Measurements from ENCODE around the gene EFNA2. TPM values are rescaled to one million over a fixed set of nuclear protein-coding genes. Genes with fewer than 3 reads are reported as not detected.

Gene EFNA2
- total and polyA plus RNA-seq, 2 of the 4 experiments (the other 2 are of a cell fraction), result not detected

DNA sequence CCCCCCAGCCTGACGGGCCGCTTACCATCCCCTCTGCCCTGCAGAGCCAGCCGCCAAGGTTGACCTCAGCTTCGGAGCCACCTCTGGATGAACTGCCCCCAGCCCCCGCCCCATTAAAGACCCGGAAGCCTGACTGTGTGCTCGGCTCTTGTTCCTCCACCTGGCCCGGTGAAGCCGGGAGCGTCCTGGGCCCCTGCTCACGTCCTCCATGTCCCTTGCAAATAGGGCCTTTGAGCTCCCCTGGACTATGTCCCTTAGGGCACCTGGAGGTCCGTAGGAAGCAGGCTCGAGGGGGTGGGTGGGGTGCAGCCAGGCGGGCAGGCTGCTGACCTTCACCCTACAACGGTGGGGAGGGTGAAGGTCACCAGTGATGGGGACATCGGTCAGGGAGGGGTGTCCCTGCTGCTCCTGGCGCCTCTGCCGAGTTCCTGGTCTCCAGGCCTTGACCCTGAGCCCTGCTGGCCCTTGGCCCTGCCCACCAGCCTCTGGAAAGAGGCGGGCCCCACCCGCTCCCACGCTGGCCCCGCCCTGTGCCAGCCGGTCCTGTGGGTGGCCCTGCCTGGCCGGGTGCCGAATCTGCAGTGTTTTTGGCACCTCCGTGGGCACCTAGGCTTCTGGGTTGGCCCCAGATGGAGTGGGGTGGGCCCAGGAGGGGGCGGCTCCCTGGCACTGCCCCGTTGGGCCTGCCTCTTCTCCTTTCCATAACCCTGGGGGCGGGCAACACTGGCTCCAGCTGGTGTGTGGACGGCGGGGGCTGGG lies 40.8 kb upstream of the EFNA2 start:
- in situ Hi-C loops (cut with MboI; ENCODE audit: low sequenced_read_pairs) (no loop called here), intact Hi-C loops (cut with micrococcal nuclease) (loop anchor here (1.0 kb wide), 1 partner anchor 21 kb away; no protein-coding TSS in a partner anchor), dilution Hi-C loops (cut with HindIII; ENCODE audit: low sequenced_read_pairs, unreplicated experiment) (no loop called here)
- no peak for DNase-seq
- no peak for ATAC-seq (ENCODE audit: low read depth)
- peaks cover 21% of the 10 kb centered on the region for H3K4me1 ChIP-seq (ENCODE audit: control insufficient read depth, insufficient read depth, low read length)
- no peak overlapping the region for H3K18ac ChIP-seq (ENCODE audit: low read depth, low read length)
- 40% methylated on average over 12 of the region's 31 CpGs; no CpG with 5 or more reads in 1 of the 2 experiments for WGBS, 2 experiments (ENCODE audit: extremely low coverage in 2 of 2, insufficient read length in 1 of 2)
- 0 out of 2 replicates have a peak overlapping the region, but pooled peaks have one; percentile 0 for H3K9ac ChIP-seq (ENCODE audit: low read depth, low read length)
- CTCF ChIA-PET, result interaction anchor here (0.6 to 3.1 kb wide), 8 partner anchors 8 to 29 kb away, joined by 3 to 64 read pairs (median 7); partner anchors contain the start of gene CIRBP
- H4K20me1 ChIP-seq (ENCODE audit: insufficient read depth, low read length), result peaks cover 28% of the 10 kb centered on the region
- no TSS peak for BruUV-seq (replicated peaks)
- no peaks in the 10 kb centered on the region for H3K9me1 ChIP-seq (ENCODE audit: insufficient read depth, low read length)
- peak overlapping the region; percentile 61; the same call in 1 of the 2 replicates for H2BK120ac ChIP-seq (ENCODE audit: low read depth, low read length)
- peak overlapping the region in 1 of 2 experiments; percentile 64; a peak in 2 of 4 replicates for H4K8ac ChIP-seq (ENCODE audit: low read depth in 2 of 2, low read length in 2 of 2)
- H3K79me1 ChIP-seq (ENCODE audit: low read depth in 1 of 2, low read length in 2 of 2), result peaks cover 4 to 54% of the 10 kb centered on the region in 2 experiments; a peak in 2 of 4 replicates
- H3K56ac ChIP-seq (ENCODE audit: extremely low read depth, insufficient read depth, low read length), result no peak overlapping the region
- H3K14ac ChIP-seq (replicated peaks; ENCODE audit: low read depth, low read length), result no peak overlapping the region
- H4K5ac ChIP-seq (ENCODE audit: low read depth, low read length), result no peak overlapping the region
- H3K27me3 ChIP-seq (ENCODE audit: control insufficient read depth, insufficient read depth, low read length), result no peaks in the 10 kb centered on the region
- H2BK20ac ChIP-seq (ENCODE audit: low read depth, low read length), result no peak overlapping the region
- TF ChIP-seq, protein P1, sequence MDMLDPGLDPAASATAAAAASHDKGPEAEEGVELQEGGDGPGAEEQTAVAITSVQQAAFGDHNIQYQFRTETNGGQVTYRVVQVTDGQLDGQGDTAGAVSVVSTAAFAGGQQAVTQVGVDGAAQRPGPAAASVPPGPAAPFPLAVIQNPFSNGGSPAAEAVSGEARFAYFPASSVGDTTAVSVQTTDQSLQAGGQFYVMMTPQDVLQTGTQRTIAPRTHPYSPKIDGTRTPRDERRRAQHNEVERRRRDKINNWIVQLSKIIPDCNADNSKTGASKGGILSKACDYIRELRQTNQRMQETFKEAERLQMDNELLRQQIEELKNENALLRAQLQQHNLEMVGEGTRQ (IDR thresholded peaks at IDR 0.05; ENCODE audit: low read depth, low read length), result no peak
- TF ChIP-seq RCOR1 (IDR thresholded peaks at IDR 0.05; ENCODE audit: insufficient replicate concordance, low read length) (no peak), MXI1 (IDR thresholded peaks at IDR 0.05; ENCODE audit: borderline replicate concordance, low read depth, low read length) (no peak), RFX5 (IDR thresholded peaks at IDR 0.05; ENCODE audit: low read depth, low read length) (no peak)
- no peak overlapping the region; the same call in 2 of the 3 replicates for H2BK15ac ChIP-seq (ENCODE audit: low read depth, low read length)
- peak overlapping the region; percentile 35; the same call in 1 of the 2 replicates for H3K23ac ChIP-seq (ENCODE audit: low read depth, low read length)
- POLR2A ChIA-PET (ENCODE audit: unreplicated experiment), result interaction anchor here (0.5 to 4.2 kb wide), 4 partner anchors 12 to 216 kb away, joined by 3 to 62 read pairs (median 4); partner anchors contain the start of gene CIRBP
- no peak overlapping the region for H3K4me3 ChIP-seq (ENCODE audit: insufficient read depth, low read depth, low read length)
- H2AFZ ChIP-seq (replicated peaks; ENCODE audit: low read length, poor library complexity), result peak overlapping the region; percentile 78
- peak overlapping the region; percentile 63 for H3K27ac ChIP-seq (ENCODE audit: insufficient read depth, low read length)
- peak overlapping the region; percentile 97 for H2AK9ac ChIP-seq (replicated peaks; ENCODE audit: low read depth, low read length, poor library complexity)
- H3K4me2 ChIP-seq (ENCODE audit: low read depth, low read length), result peak overlapping the region; percentile 24; the same call in 1 of the 2 replicates
- H2BK5ac ChIP-seq (ENCODE audit: low read depth, low read length, poor library complexity, severe bottlenecking), result peak overlapping the region; percentile 22
- peak overlapping the region; percentile 81 for H2AK5ac ChIP-seq (ENCODE audit: low read depth, low read length)
- H3K36me3 ChIP-seq (ENCODE audit: control insufficient read depth, insufficient read depth, low read length), result peaks cover under 1% of the 10 kb centered on the region; the same call in 1 of the 2 replicates
- peak overlapping the region; percentile 14; the same call in 1 of the 2 replicates for H4K91ac ChIP-seq (ENCODE audit: insufficient read depth, low read depth, low read length)
- peak overlapping the region; percentile 47 for H3K4ac ChIP-seq (ENCODE audit: low read depth, low read length)
- no peaks in the 10 kb centered on the region for H3K9me3 ChIP-seq (ENCODE audit: control insufficient read depth, insufficient read depth, low read length)

Measured in IMR-90 (cell line).